ENCODE results near the gene PIGK. TPM values are rescaled to one million over a fixed set of nuclear protein-coding genes. Genes with fewer than 3 reads are reported as not detected.

Gene PIGK
- total RNA-seq, 1 donor from 2014 or later, result 28.3 TPM

GRCh38 chr1:77056525-77056924 lies 162.7 kb downstream of the PIGK start:
- intact Hi-C loops (cut with micrococcal nuclease), result no loop called here
- DNase-seq, result no peak
- ATAC-seq, result no peak

- ATAC-seq, result no peak
- intact Hi-C loops (cut with micrococcal nuclease), result no loop called here
- no peak for DNase-seq
Measured at GRCh38 chr1:77051425-77051824, 167.8 kb downstream of the PIGK start.

GRCh38 chr1:77048615-77049005 lies 170.6 kb downstream of the PIGK start:
- ATAC-seq (no peak), DNase-seq (no peak)
- intact Hi-C loops (cut with micrococcal nuclease), result no loop called here

- intact Hi-C loops (cut with micrococcal nuclease), result no loop called here
- no peak for ATAC-seq
- DNase-seq, result no peak
Measured at GRCh38 chr1:77047978-77048614, 171.1 kb downstream of the PIGK start.

GRCh38 chr1:77047575-77047974 lies 171.7 kb downstream of the PIGK start:
- DNase-seq, result no peak
- no peak for ATAC-seq
- intact Hi-C loops (cut with micrococcal nuclease), result no loop called here

GRCh38 chr1:77044133-77044849 lies 174.9 kb downstream of the PIGK start:
- no peak for DNase-seq
- intact Hi-C loops (cut with micrococcal nuclease), result no loop called here

GRCh38 chr1:77040826-77041225 lies 178.4 kb downstream of the PIGK start:
- no peak for DNase-seq
- no peak for ATAC-seq
- intact Hi-C loops (cut with micrococcal nuclease), result no loop called here

More at GRCh38 chr1:77044133-77044849, 174.9 kb downstream of the PIGK start:
- ATAC-seq, result no peak

- intact Hi-C loops (cut with micrococcal nuclease), result no loop called here
- no peak for DNase-seq
- no peak for ATAC-seq
Measured at GRCh38 chr1:77039739-77040138, 179.5 kb downstream of the PIGK start.

- ATAC-seq (no peak), DNase-seq (no peak)
- intact Hi-C loops (cut with micrococcal nuclease), result no loop called here
Measured at GRCh38 chr1:77039111-77039510, 180.1 kb downstream of the PIGK start.

Small RNA genes lying within 50 kb of the gene (microRNA-seq; reads per million reads assigned to microRNA genes)
- not detected for gene MIR7156 (ENCODE audit: borderline number of aligned reads)

Other genes with a start within 250 kb of the PIGK start
- 0.42 TPM for gene AK5, start 62.6 kb upstream of the PIGK start, total RNA-seq

Measured in left ventricle myocardium superior (tissue), 1 donor.